ENCODE data around the gene RASAL2. TPM values are rescaled to one million over a fixed set of nuclear protein-coding genes. Genes with fewer than 3 reads are reported as not detected.

The RASAL2 gene
- total and polyA plus RNA-seq, 2 of the 4 experiments (the other 2 are of a cell fraction), result 13.1 to 20.6 TPM

DNA sequence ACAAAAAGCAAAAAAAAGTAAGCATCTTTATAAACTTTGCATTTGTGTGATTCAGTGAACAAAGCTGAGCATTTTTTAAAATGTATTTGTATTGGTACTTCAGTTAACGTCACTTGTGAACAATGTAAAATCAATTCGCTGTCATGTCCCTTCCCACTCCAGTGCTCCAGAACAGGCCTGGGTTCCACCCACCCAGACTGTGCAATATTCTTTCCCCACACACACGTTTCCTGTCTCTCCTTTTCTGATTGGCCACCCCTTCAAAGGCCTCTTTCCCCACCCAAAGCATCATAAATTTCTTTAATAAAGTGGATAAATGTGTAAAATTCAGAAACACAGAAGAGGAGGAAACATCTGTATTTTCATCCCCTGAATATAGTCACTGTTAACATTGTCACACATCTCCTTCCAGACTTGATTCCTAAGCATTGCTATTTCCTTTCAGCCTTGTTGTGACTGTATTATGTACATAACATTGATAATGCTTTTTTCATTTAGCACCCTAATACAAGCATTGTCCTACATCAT lies 390.9 kb downstream of the RASAL2 start:
- DNase-seq, result no peak
- Histone ChIP-seq H2BK20ac (ENCODE audit: low read depth, low read length) (no peak overlapping the region), H3K9me3 (ENCODE audit: control insufficient read depth, insufficient read depth, low read length) (no peaks in the 10 kb centered on the region), H3K18ac (ENCODE audit: low read depth, low read length) (no peak overlapping the region), H3K79me1 (ENCODE audit: low read depth in 1 of 2, low read length in 2 of 2) (no peaks in the 10 kb centered on the region), H3K27me3 (ENCODE audit: control insufficient read depth, insufficient read depth, low read length) (peaks cover 2% of the 10 kb centered on the region; the same call in 1 of the 2 replicates), H3K56ac (ENCODE audit: extremely low read depth, insufficient read depth, low read length) (no peak overlapping the region), H2BK120ac (ENCODE audit: low read depth, low read length) (no peak overlapping the region), H2BK15ac (ENCODE audit: low read depth, low read length) (no peak overlapping the region), H4K91ac (ENCODE audit: insufficient read depth, low read depth, low read length) (no peak overlapping the region), H3K36me3 (ENCODE audit: control insufficient read depth, insufficient read depth, low read length) (peaks cover 2% of the 10 kb centered on the region; the same call in 1 of the 2 replicates), H3K14ac (replicated peaks; ENCODE audit: low read depth, low read length) (no peak overlapping the region), H3K4ac (ENCODE audit: low read depth, low read length) (no peak overlapping the region), H3K9ac (ENCODE audit: low read depth, low read length) (no peak overlapping the region), H3K9me1 (ENCODE audit: insufficient read depth, low read length) (no peaks in the 10 kb centered on the region), H4K8ac (ENCODE audit: low read depth in 2 of 2, low read length in 2 of 2) (no peak overlapping the region), H2AK9ac (replicated peaks; ENCODE audit: low read depth, low read length, poor library complexity) (no peak overlapping the region), H2AK5ac (ENCODE audit: low read depth, low read length) (no peak overlapping the region), H4K5ac (ENCODE audit: low read depth, low read length) (no peak overlapping the region), H3K4me2 (ENCODE audit: low read depth, low read length) (no peak overlapping the region), H3K23ac (ENCODE audit: low read depth, low read length) (no peak overlapping the region), H3K27ac (ENCODE audit: insufficient read depth, low read length) (no peak overlapping the region), H3K4me3 (ENCODE audit: insufficient read depth, low read depth, low read length) (no peak overlapping the region), H2BK5ac (ENCODE audit: low read depth, low read length, poor library complexity, severe bottlenecking) (no peak overlapping the region), H2AFZ (replicated peaks; ENCODE audit: low read length, poor library complexity) (no peak overlapping the region), H4K20me1 (ENCODE audit: insufficient read depth, low read length) (no peaks in the 10 kb centered on the region), H3K4me1 (ENCODE audit: control insufficient read depth, insufficient read depth, low read length) (no peaks in the 10 kb centered on the region)
- no TSS peak for BruUV-seq (replicated peaks)
- dilution Hi-C loops (cut with HindIII; ENCODE audit: low sequenced_read_pairs, unreplicated experiment) (no loop called here), intact Hi-C loops (cut with micrococcal nuclease) (no loop called here), in situ Hi-C loops (cut with MboI; ENCODE audit: low sequenced_read_pairs) (no loop called here)
- no peak for TF ChIP-seq FOS (IDR thresholded peaks at IDR 0.05; ENCODE audit: low read depth, low read length)
- no peak for TF ChIP-seq MAFK (IDR thresholded peaks at IDR 0.05; ENCODE audit: low read depth, low read length)
- TF ChIP-seq SMC3 (IDR thresholded peaks at IDR 0.05; ENCODE audit: low read depth, low read length), result no peak
- TF ChIP-seq RFX5 (IDR thresholded peaks at IDR 0.05; ENCODE audit: low read depth, low read length), result no peak
- TF ChIP-seq NFE2L2 (IDR thresholded peaks at IDR 0.05; ENCODE audit: low read depth, low read length), result no peak
- TF ChIP-seq BHLHE40 (IDR thresholded peaks at IDR 0.05; ENCODE audit: low read depth, low read length), result no peak
- no peak for TF ChIP-seq CEBPB (IDR thresholded peaks at IDR 0.05; ENCODE audit: low read depth, low read length)
- no peak for TF ChIP-seq RAD21 (IDR thresholded peaks at IDR 0.05; ENCODE audit: low read length)
- no peak for TF ChIP-seq MXI1 (IDR thresholded peaks at IDR 0.05; ENCODE audit: borderline replicate concordance, low read depth, low read length)
- TF ChIP-seq, protein P1, sequence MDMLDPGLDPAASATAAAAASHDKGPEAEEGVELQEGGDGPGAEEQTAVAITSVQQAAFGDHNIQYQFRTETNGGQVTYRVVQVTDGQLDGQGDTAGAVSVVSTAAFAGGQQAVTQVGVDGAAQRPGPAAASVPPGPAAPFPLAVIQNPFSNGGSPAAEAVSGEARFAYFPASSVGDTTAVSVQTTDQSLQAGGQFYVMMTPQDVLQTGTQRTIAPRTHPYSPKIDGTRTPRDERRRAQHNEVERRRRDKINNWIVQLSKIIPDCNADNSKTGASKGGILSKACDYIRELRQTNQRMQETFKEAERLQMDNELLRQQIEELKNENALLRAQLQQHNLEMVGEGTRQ (IDR thresholded peaks at IDR 0.05; ENCODE audit: low read depth, low read length), result no peak
- no peak for TF ChIP-seq CHD1 (IDR thresholded peaks at IDR 0.05; ENCODE audit: low read depth, low read length)
- no peak for TF ChIP-seq RCOR1 (IDR thresholded peaks at IDR 0.05; ENCODE audit: insufficient replicate concordance, low read length)
- TF ChIP-seq, protein P2, sequence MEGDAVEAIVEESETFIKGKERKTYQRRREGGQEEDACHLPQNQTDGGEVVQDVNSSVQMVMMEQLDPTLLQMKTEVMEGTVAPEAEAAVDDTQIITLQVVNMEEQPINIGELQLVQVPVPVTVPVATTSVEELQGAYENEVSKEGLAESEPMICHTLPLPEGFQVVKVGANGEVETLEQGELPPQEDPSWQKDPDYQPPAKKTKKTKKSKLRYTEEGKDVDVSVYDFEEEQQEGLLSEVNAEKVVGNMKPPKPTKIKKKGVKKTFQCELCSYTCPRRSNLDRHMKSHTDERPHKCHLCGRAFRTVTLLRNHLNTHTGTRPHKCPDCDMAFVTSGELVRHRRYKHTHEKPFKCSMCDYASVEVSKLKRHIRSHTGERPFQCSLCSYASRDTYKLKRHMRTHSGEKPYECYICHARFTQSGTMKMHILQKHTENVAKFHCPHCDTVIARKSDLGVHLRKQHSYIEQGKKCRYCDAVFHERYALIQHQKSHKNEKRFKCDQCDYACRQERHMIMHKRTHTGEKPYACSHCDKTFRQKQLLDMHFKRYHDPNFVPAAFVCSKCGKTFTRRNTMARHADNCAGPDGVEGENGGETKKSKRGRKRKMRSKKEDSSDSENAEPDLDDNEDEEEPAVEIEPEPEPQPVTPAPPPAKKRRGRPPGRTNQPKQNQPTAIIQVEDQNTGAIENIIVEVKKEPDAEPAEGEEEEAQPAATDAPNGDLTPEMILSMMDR (conservative IDR thresholded peaks at IDR 0.05; ENCODE audit: low read depth, low read length), result no peak
- TF ChIP-seq, protein P3, sequence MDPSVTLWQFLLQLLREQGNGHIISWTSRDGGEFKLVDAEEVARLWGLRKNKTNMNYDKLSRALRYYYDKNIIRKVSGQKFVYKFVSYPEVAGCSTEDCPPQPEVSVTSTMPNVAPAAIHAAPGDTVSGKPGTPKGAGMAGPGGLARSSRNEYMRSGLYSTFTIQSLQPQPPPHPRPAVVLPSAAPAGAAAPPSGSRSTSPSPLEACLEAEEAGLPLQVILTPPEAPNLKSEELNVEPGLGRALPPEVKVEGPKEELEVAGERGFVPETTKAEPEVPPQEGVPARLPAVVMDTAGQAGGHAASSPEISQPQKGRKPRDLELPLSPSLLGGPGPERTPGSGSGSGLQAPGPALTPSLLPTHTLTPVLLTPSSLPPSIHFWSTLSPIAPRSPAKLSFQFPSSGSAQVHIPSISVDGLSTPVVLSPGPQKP (IDR thresholded peaks at IDR 0.05; ENCODE audit: borderline replicate concordance, low read depth, low read length), result no peak
- no peak for TF ChIP-seq MAZ (IDR thresholded peaks at IDR 0.05; ENCODE audit: borderline replicate concordance, low read depth, low read length)
- TF ChIP-seq POLR2A (IDR thresholded peaks at IDR 0.05; ENCODE audit: low read depth, low read length), result no peak
- WGBS, 2 experiments (ENCODE audit: extremely low coverage in 2 of 2, insufficient read length in 1 of 2), result no CpG with 5 or more reads among the region's 3 CpGs
- ChIA-PET CTCF (interaction anchor here (0.6 kb wide), 1 partner anchor 784 kb away, joined by 4 read pairs; no protein-coding TSS in a partner anchor), POLR2A (ENCODE audit: unreplicated experiment) (no interaction called here)
- ATAC-seq (ENCODE audit: low read depth), result no peak
